H7 (cell line): Measurements from ENCODE around the gene CLSTN2. TPM values are rescaled to one million over a fixed set of nuclear protein-coding genes. Genes with fewer than 3 reads are reported as not detected.
A peak's percentile ranks its signal among the peaks of the same experiment; 100 is the strongest.

Source experiments
- DNase-seq: peaks from one replicate; pipeline ENCODE4 v3.0.0; 2012
- H3K27me3 ChIP-seq: 2 replicates; pipeline ENCODE4 v1.6.0; 2011; ENCODE audit warnings: mild to moderate bottlenecking, low read length; ENCODE audit not compliant: control insufficient read depth, insufficient read depth
- H3K36me3 ChIP-seq: replicated peaks from 2 replicates; pipeline ENCODE4 v1.5.1; 2011; ENCODE audit warnings: low read length; ENCODE audit not compliant: control insufficient read depth, insufficient read depth
- H3K4me3 ChIP-seq: 2 replicates; pipeline ENCODE4 v1.5.1; 2011; ENCODE audit warnings: low read depth, mild to moderate bottlenecking, control low read depth, low read length, moderate library complexity; ENCODE audit not compliant: insufficient read depth
- total RNA-seq: library from RNA; depleted of rRNA; stranded (reverse); fragments of >200 nt; shearing (Covaris generic); gene quantifications from 2 replicates; pipeline ENCODE4 v1.2.3, GENCODE V29; 2014

CLSTN2 gene
- total RNA-seq, 1 experiment from 2014 or later: 0.10 TPM

DNA sequence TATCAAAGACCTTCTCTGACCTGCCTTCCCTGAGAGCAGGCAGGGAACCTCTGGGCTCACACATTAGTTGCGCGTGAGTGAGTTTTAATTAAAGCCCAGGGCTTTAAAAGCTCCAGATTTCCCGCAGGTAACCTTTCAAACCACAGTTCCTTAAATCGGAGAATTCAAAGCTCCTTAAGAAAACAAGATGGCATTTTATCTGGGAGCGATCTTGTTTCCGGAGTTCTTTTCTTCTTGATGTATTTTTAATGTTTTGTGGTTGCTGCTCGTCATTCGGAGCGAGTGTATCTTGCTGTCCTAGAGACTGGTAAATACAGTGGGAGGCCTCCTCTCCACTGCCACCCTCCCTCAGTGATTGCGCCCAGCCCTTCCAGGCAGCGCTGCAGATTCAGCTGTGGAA, 284.3 kb downstream of the CLSTN2 start:
- Histone ChIP-seq H3K36me3 (no peaks in the 10 kb centered on the region), H3K27me3 (no peaks in the 10 kb centered on the region), H3K4me3 (no peak overlapping the region)
- no peak for DNase-seq

DNA sequence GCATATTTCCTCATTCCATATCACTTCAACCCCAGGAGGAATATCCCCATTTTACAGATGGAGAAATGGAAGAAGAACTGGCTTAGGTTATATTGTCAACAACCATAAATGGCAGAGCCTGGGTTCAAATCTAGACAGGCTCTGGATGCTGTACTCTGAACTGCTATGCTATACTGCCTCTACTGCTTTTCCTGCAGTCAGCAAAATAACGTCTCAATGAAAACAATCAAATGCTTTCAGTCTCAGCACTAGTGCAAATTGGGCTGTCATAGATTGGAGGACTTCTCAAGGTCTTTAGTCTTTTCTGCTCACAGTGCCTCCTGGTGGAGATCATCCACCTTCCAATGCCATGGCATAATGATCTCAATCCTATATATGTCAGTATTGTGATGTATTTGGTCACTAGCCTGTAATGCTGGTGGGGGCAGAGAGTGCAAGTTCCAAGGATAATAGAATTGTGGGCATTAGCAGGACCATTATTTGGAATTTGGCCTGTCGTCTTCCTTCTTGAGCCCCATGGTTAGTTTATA, 285.0 kb downstream of the CLSTN2 start:
- no peaks in the 10 kb centered on the region for H3K36me3 ChIP-seq
- peak; percentile 27 for DNase-seq
- no peaks in the 10 kb centered on the region for H3K27me3 ChIP-seq
- H3K4me3 ChIP-seq: no peak overlapping the region

GRCh38 chr3:140223197-140223596, 288.2 kb downstream of the CLSTN2 start:
- no peak overlapping the region for H3K4me3 ChIP-seq
- no peaks in the 10 kb centered on the region for H3K27me3 ChIP-seq
- DNase-seq: no peak
- no peaks in the 10 kb centered on the region for H3K36me3 ChIP-seq

DNA sequence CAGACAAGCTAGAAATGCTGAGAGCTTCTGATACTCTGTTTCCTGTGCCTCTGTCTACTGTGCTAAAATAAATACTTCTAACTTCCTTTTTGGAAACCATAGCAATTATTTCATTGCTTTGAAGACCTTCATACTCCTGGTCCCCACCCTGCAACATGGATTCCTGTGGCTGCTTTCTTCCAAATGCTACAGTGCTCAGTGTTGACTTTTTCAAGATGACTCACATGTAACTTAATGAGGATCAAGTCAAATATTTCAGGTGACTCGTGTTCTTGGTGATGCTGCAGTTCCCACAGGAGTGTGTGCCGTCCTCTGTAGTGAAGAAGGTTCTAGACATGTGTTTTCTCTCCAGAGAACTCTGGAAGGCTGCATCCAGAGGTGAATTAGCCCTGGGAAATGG, 288.6 kb downstream of the CLSTN2 start:
- no peaks in the 10 kb centered on the region for H3K27me3 ChIP-seq
- DNase-seq: no peak
- H3K36me3 ChIP-seq: no peaks in the 10 kb centered on the region
- H3K4me3 ChIP-seq: no peak overlapping the region

DNA sequence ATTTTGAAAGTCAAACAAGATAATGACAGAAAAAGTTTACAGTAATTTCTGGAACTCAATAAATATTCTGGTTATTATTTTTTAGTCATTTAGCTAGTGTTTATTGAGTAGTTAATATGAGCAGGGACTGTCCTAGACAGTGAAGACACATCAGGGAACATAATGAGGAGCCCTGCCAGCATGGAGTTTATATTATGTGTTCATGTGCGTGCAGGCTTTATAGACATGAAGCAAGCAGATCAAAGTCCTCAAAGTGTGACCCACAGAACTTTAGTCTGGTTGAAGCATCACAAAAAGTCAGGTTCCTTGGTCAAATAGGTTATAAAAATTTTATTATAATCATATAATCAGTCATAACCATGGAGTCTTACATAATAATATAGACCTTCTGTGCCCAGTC, 289.3 kb downstream of the CLSTN2 start:
- DNase-seq: no peak
- Histone ChIP-seq H3K4me3 (no peak overlapping the region), H3K36me3 (no peaks in the 10 kb centered on the region), H3K27me3 (no peaks in the 10 kb centered on the region)

- Histone ChIP-seq H3K36me3 (no peaks in the 10 kb centered on the region), H3K4me3 (no peak overlapping the region), H3K27me3 (no peaks in the 10 kb centered on the region)
- no peak for DNase-seq
These were observed 291.0 kb downstream of the CLSTN2 start for GRCh38 chr3:140225996-140226395.

DNA sequence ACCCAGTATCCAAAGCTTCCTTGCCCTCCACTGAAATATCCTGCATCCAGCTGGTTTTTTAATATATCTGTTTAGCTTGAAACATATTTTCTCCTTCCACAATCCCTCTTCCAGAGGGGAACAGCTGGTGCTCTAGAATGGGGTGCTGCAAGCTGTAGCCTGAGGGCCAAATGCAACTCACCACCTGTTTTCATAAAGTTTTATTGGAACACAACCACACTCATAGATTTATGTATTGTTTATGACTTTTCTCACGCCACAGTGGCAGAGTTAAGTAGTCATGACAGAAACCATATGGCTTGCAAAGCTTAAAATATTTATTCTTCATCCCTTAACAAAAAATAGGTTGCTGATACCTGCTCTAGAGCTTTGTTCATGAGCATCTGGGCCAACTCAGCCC, 298.7 kb downstream of the CLSTN2 start:
- no peak overlapping the region for H3K4me3 ChIP-seq
- no peaks in the 10 kb centered on the region for H3K36me3 ChIP-seq

DNA sequence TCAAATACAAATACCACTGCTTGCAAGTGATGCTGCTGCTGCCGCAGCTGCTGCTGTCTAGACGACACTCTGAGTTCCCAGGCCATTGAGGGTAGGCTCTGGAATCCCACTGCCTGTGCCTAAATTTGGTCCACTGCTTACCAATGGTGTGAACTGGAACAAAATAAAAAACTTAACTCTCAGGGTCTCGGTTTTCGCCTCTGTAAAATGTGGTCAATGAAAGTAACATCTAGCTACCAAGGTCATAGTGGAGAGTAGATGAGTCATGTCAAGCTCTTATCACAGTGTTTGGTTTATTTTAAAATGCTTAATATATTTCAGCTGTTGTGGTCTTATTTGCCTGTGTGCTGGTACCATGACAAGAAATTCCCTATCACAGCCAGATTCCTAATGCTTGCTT, 299.3 kb downstream of the CLSTN2 start:
- Histone ChIP-seq H3K4me3 (no peak overlapping the region), H3K27me3 (no peaks in the 10 kb centered on the region), H3K36me3 (no peaks in the 10 kb centered on the region)
- DNase-seq: no peak

More for the DNA sequence above, 298.7 kb downstream of the CLSTN2 start:
- H3K27me3 ChIP-seq: no peaks in the 10 kb centered on the region
- DNase-seq: no peak

GRCh38 chr3:140236836-140237501, 302.0 kb downstream of the CLSTN2 start:
- DNase-seq: no peak
- H3K27me3 ChIP-seq: no peaks in the 10 kb centered on the region
- no peaks in the 10 kb centered on the region for H3K36me3 ChIP-seq
- no peak overlapping the region for H3K4me3 ChIP-seq

DNA sequence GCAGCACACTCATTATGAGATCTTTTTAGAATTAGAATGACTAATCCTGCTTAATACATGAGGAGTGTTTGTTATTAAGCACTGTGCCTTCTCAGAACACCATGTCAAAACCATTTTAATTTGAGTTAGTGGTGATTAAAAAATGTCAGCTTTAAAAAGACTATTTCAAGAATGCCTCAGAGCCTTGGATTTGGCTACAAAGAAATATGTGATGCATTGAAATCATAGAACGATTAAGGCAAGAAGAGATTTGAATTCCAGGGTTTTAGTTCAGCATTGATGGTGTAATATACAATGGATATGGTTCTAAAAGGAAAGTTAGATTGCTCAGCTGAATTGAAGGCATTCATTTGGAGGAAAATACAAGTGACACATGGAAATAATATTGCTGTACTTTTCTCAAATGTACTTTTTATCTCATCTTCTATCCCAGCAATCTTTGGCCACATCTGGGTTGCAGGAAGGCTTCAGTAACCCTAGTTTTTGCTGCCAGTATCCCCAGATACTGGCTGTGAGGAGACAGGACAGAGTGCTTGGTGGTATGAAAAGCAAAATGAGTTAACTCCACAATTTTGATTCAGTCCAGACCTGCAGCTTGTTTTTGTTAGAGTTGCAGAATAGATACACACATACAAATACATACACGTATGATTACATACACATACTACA, 303.8 kb downstream of the CLSTN2 start:
- no peak for DNase-seq

GRCh38 chr3:140242818-140243276, 307.9 kb downstream of the CLSTN2 start:
- H3K27me3 ChIP-seq: no peaks in the 10 kb centered on the region
- no peaks in the 10 kb centered on the region for H3K36me3 ChIP-seq
- DNase-seq: no peak
- no peak overlapping the region for H3K4me3 ChIP-seq

More for the DNA sequence above, 303.8 kb downstream of the CLSTN2 start:
- Histone ChIP-seq H3K27me3 (no peaks in the 10 kb centered on the region), H3K36me3 (no peaks in the 10 kb centered on the region), H3K4me3 (no peak overlapping the region)

GRCh38 chr3:140243575-140243974, 308.6 kb downstream of the CLSTN2 start:
- no peak overlapping the region for H3K4me3 ChIP-seq
- no peaks in the 10 kb centered on the region for H3K36me3 ChIP-seq
- no peak for DNase-seq
- H3K27me3 ChIP-seq: no peaks in the 10 kb centered on the region

DNA sequence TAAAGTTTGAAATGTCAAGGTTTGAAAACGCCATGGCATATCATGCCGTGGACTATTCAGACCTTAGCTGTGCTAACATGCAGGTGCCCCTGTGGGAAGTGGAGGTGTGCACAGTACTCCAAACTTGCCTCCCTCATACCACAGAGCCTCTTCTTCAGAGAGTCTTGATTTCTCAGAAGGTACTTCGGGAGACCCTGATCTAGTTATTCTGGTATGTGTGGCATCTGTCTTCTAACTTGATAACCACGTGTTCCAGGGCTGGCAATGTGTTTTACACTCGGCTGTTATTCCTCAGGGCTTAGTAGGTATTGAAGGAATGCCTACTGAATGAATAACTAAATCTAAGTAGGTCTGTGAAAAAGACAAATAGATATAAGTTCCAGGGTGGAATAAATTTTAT, 309.9 kb downstream of the CLSTN2 start:
- H3K36me3 ChIP-seq: no peaks in the 10 kb centered on the region
- H3K4me3 ChIP-seq: no peak overlapping the region
- H3K27me3 ChIP-seq: no peaks in the 10 kb centered on the region
- no peak for DNase-seq

- Histone ChIP-seq H3K4me3 (no peak overlapping the region), H3K36me3 (no peaks in the 10 kb centered on the region)
These were observed 311.6 kb downstream of the CLSTN2 start for GRCh38 chr3:140246578-140246977.

DNA sequence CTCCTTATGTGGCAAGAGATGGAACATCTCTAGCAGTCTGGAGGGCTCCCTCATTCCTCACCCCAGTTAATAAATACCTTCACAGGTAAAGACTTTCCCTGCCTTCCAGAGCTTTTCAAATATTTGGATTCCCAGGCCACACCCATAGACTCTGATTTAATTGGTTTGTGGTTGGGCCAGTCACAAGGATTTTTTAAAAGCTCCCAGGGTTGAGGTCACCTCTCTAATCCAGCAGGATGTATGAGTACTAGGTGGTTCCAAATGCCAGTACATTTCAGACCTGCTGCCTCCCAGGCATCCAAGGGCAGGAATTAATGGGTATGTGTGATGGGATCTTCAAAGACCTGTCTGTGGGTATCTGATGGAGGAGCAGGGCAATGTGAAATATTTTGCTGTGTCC, 312.8 kb downstream of the CLSTN2 start:
- no peak for DNase-seq
- no peaks in the 10 kb centered on the region for H3K27me3 ChIP-seq
- no peak overlapping the region for H3K4me3 ChIP-seq
- no peaks in the 10 kb centered on the region for H3K36me3 ChIP-seq

More at GRCh38 chr3:140246578-140246977, 311.6 kb downstream of the CLSTN2 start:
- no peaks in the 10 kb centered on the region for H3K27me3 ChIP-seq
- peak; percentile 4 for DNase-seq
